SK-N-SH (cell line): ENCODE data around the gene EHBP1L1. TPM values are rescaled to one million over a fixed set of nuclear protein-coding genes. Genes with fewer than 3 reads are reported as not detected.
A peak's percentile ranks its signal among the peaks of the same experiment; 100 is the strongest.

Source experiments
- CTCF ChIA-PET: fragments of 300-600, 350-600 bp; formaldehyde crosslinking; extraction: SDS; loops from one replicate; lab custom pipeline; 2021; lab: Yijun Ruan, JAX
- POLR2A ChIA-PET: fragments of 350-600 bp; sonication (Branson Sonifier 250); formaldehyde crosslinking; extraction: SDS; loops from one replicate; lab custom pipeline; 2020; ENCODE audit warnings: antibody characterized with exemption, inconsistent platforms; lab: Yijun Ruan, JAX
- DNase-seq: peaks from one replicate; pipeline ENCODE4 v3.0.0; 2012
- H2AFZ ChIP-seq: fragments of 200-600 bp; sonication (generic); 2 replicates; pipeline ENCODE4 v1.8.1; 2016; ENCODE audit warnings: antibody characterized with exemption, mild to moderate bottlenecking, low read depth
- H3F3A ChIP-seq: fragments of 200-600 bp; sonication (generic); replicated peaks from 2 replicates; pipeline ENCODE3; 2016; ENCODE audit warnings: antibody characterized with exemption, mild to moderate bottlenecking; ENCODE audit not compliant: insufficient read depth
- H3K27ac ChIP-seq, 2 experiments: fragments of 200-500 bp in 1 of 2; fragments of 200-600 bp in 1 of 2; sonication (Bioruptor generic) in 1 of 2; sonication (generic), shearing (Covaris generic) in 1 of 2; 2 replicates each; pipeline versions ENCODE4 v1.5.1 to v1.6.1; 2014 to 2016; ENCODE audit warnings: low read depth in 2 of 2, inconsistent platforms in 1 of 2, low read length in 1 of 2, mild to moderate bottlenecking in 1 of 2, mixed read lengths in 1 of 2
- H3K27me3 ChIP-seq: fragments of 200-600 bp; sonication (generic), shearing (Covaris generic); 2 replicates; pipeline ENCODE4 v1.6.1; 2016; ENCODE audit warnings: mixed run types; ENCODE audit not compliant: insufficient read depth
- H3K36me3 ChIP-seq, 2 experiments: fragments of 200-500 bp in 1 of 2; fragments of 200-600 bp in 1 of 2; sonication (Bioruptor generic) in 1 of 2; sonication (generic) in 1 of 2; replicated peaks in 1 of 2; 2 replicates each; pipeline versions ENCODE3 to v1.5.1; 2014 to 2016; ENCODE audit warnings: low read length in 1 of 2, mild to moderate bottlenecking in 1 of 2; ENCODE audit not compliant: insufficient read depth in 2 of 2, control insufficient read depth in 1 of 2
- H3K4me1 ChIP-seq, 2 experiments: fragments of 200-500 bp in 1 of 2; fragments of 200-600 bp in 1 of 2; sonication (Bioruptor generic) in 1 of 2; sonication (generic), shearing (Covaris generic) in 1 of 2; 2 replicates each; pipeline versions ENCODE4 v1.5.1 to v1.6.1; 2014 to 2016; ENCODE audit warnings: low read depth in 1 of 2, low read length in 1 of 2, mixed run types in 1 of 2; ENCODE audit not compliant: insufficient read depth in 2 of 2, control insufficient read depth in 1 of 2
- H3K4me2 ChIP-seq: fragments of 200-600 bp; sonication (generic), shearing (Covaris generic); 2 replicates; pipeline ENCODE4 v1.6.1; 2017; ENCODE audit warnings: mixed run types
- H3K4me3 ChIP-seq, 2 experiments: fragments of 200-500 bp in 1 of 2; fragments of 200-600 bp in 1 of 2; sonication (Bioruptor generic) in 1 of 2; sonication (generic), shearing (Covaris generic) in 1 of 2; 2 replicates each; pipeline versions ENCODE4 v1.5.1 to v1.8.1; 2014 to 2016; ENCODE audit warnings: low read depth in 2 of 2, inconsistent platforms in 1 of 2, low read length in 1 of 2, mild to moderate bottlenecking in 1 of 2, mixed read lengths in 1 of 2, moderate library complexity in 1 of 2
- H3K79me2 ChIP-seq: fragments of 200-600 bp; sonication (generic); 2 replicates; pipeline ENCODE4 v1.8.1; 2017; ENCODE audit warnings: mild to moderate bottlenecking; ENCODE audit not compliant: insufficient read depth
- H3K9ac ChIP-seq: fragments of 200-600 bp; sonication (generic); 2 replicates; pipeline ENCODE4 v1.6.1; 2017; ENCODE audit warnings: mixed run types
- H3K9me2 ChIP-seq: fragments of 200-600 bp; sonication (generic); 2 replicates; pipeline ENCODE4 v1.6.1; 2017; ENCODE audit warnings: mixed run types
- H3K9me3 ChIP-seq: fragments of 200-600 bp; sonication (generic); 2 replicates; pipeline ENCODE4 v1.6.1; 2017; ENCODE audit warnings: mixed run types, mild to moderate bottlenecking, moderate library complexity
- H4K20me1 ChIP-seq: fragments of 200-600 bp; sonication (generic); 2 replicates; pipeline ENCODE4 v1.6.1; 2017; ENCODE audit warnings: mild to moderate bottlenecking, mixed run types; ENCODE audit not compliant: insufficient read depth
- ELF1 ChIP-seq: IDR thresholded peaks from 2 replicates; pipeline ENCODE4 v1.4.0; 2012
- EP300 ChIP-seq, 2 experiments: IDR thresholded peaks; 2 replicates each; pipeline versions ENCODE4 v1.4.0 to v1.6.1; 2012; ENCODE audit warnings: borderline replicate concordance in 1 of 2, low read depth in 1 of 2, low read length in 1 of 2
- EZH2phosphoT487 ChIP-seq: fragments of 200-600 bp; sonication (generic); IDR thresholded peaks from 2 replicates; pipeline ENCODE4 v1.6.1; 2017; ENCODE audit warnings: low read depth, mixed run types, mild to moderate bottlenecking, antibody characterized with exemption, moderate library complexity, borderline replicate concordance
- RFX5 ChIP-seq: IDR thresholded peaks from 2 replicates; pipeline ENCODE4 v1.6.1; 2012; ENCODE audit warnings: mild to moderate bottlenecking, improper control_type of control experiment, low read length
- RXRA ChIP-seq: IDR thresholded peaks from 2 replicates; pipeline ENCODE4 v1.4.0; 2012; ENCODE audit warnings: low read depth, mild to moderate bottlenecking, borderline replicate concordance
- SMC3 ChIP-seq: IDR thresholded peaks from 2 replicates; pipeline ENCODE4 v1.6.1; 2012; ENCODE audit warnings: low read depth, low read length, improper control_type of control experiment
- WGBS: methylation state at CpG from one replicate; pipeline ENCODE4 v1.1.6; 2017; ENCODE audit warnings: low lambda C conversion rate; 5-methylcytosine and 5-hydroxymethylcytosine counted together
- polyA plus RNA-seq, 3 experiments: library from polyadenylated mRNA; depleted of rRNA; stranded (reverse); fragments of >200 nt; gene quantifications; 2 replicates each; pipeline ENCODE4 v1.2.3, GENCODE V29; 2012
- TF ChIP-seq, protein P1 (sequence below): IDR thresholded peaks from 2 replicates; pipeline ENCODE4 v1.4.0; 2012; ENCODE audit warnings: low read depth, borderline replicate concordance
- TF ChIP-seq, protein P2 (sequence below): fragments of 150-350 bp; IDR thresholded peaks from 2 replicates; pipeline ENCODE4 v1.6.1; 2017; ENCODE audit warnings: antibody characterized with exemption, low read length, low read depth, borderline replicate concordance
- TF ChIP-seq, protein P3 (sequence below): IDR thresholded peaks from 2 replicates; pipeline ENCODE4 v1.6.1; 2012; ENCODE audit warnings: mild to moderate bottlenecking, low read depth, low read length, moderate library complexity

EHBP1L1 gene
- polyA plus RNA-seq, 1 of the 3 experiments (the other 2 are of a cell fraction), result 48.7 TPM

DNA sequence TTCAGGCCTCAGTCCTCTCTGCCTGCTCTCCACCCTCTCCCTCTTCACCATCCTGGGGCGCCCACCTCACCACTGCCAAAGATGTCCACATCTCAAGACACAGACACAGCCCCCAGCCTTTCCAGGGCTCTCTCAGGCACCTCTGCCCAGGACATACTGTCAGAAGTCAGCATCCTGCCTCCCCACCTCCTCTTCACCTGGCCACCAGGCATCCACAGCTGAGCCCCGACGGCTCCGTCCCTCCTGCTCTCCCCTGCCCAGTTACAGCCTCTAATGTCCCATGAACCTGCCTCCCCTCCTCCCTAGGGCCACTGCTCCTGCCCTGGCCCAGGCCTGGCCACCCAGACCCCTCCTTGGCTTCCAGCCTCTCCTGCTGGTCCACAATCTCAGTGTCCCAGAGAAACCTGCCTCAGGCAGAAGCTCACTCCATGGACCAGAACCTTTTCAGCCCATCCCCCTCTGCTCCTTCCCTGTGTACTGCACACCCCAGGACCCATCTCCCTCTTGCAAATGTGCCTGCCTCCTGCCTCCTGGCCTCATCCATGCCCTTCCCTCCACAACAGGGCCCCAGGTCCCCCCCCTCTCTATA lies 20.9 kb upstream of the EHBP1L1 start:
- Histone ChIP-seq H3K9me3 (no peaks in the 10 kb centered on the region), H3K9me2 (no peaks in the 10 kb centered on the region), H2AFZ (no peak overlapping the region), H3K27ac (peak overlapping the region; percentile 4 to 97; a peak in 3 of 4 replicates), H3K36me3 (peaks cover 18 to 27% of the 10 kb centered on the region in 2 experiments), H4K20me1 (peaks cover 21% of the 10 kb centered on the region), H3K79me2 (peaks cover 53% of the 10 kb centered on the region), H3K4me3 (no peak overlapping the region), H3F3A (peaks cover 21% of the 10 kb centered on the region), H3K9ac (peak overlapping the region; percentile 4; the same call in 1 of the 2 replicates), H3K27me3 (no peaks in the 10 kb centered on the region), H3K4me1 (peaks cover 31 to 48% of the 10 kb centered on the region in 2 experiments), H3K4me2 (peak overlapping the region; percentile 93)
- 93% methylated on average over 4 of the region's 4 CpGs for WGBS
- ChIA-PET POLR2A (interaction anchor here (1.0 kb wide), 1 partner anchor 18 kb away, joined by 3 read pairs; the partner anchor contains the start of gene FAM89B), CTCF (interaction anchor here (1.6 to 3.5 kb wide), 2 partner anchors 12 to 18 kb away, joined by 10 to 53 read pairs; partner anchors contain the start of gene FAM89B)
- TF ChIP-seq RXRA, result no peak
- TF ChIP-seq, protein P1, sequence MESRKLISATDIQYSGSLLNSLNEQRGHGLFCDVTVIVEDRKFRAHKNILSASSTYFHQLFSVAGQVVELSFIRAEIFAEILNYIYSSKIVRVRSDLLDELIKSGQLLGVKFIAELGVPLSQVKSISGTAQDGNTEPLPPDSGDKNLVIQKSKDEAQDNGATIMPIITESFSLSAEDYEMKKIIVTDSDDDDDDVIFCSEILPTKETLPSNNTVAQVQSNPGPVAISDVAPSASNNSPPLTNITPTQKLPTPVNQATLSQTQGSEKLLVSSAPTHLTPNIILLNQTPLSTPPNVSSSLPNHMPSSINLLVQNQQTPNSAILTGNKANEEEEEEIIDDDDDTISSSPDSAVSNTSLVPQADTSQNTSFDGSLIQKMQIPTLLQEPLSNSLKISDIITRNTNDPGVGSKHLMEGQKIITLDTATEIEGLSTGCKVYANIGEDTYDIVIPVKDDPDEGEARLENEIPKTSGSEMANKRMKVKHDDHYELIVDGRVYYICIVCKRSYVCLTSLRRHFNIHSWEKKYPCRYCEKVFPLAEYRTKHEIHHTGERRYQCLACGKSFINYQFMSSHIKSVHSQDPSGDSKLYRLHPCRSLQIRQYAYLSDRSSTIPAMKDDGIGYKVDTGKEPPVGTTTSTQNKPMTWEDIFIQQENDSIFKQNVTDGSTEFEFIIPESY, result no peak
- no peak for TF ChIP-seq SMC3
- TF ChIP-seq, protein P2, sequence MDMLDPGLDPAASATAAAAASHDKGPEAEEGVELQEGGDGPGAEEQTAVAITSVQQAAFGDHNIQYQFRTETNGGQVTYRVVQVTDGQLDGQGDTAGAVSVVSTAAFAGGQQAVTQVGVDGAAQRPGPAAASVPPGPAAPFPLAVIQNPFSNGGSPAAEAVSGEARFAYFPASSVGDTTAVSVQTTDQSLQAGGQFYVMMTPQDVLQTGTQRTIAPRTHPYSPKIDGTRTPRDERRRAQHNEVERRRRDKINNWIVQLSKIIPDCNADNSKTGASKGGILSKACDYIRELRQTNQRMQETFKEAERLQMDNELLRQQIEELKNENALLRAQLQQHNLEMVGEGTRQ, result no peak
- TF ChIP-seq, protein P3, sequence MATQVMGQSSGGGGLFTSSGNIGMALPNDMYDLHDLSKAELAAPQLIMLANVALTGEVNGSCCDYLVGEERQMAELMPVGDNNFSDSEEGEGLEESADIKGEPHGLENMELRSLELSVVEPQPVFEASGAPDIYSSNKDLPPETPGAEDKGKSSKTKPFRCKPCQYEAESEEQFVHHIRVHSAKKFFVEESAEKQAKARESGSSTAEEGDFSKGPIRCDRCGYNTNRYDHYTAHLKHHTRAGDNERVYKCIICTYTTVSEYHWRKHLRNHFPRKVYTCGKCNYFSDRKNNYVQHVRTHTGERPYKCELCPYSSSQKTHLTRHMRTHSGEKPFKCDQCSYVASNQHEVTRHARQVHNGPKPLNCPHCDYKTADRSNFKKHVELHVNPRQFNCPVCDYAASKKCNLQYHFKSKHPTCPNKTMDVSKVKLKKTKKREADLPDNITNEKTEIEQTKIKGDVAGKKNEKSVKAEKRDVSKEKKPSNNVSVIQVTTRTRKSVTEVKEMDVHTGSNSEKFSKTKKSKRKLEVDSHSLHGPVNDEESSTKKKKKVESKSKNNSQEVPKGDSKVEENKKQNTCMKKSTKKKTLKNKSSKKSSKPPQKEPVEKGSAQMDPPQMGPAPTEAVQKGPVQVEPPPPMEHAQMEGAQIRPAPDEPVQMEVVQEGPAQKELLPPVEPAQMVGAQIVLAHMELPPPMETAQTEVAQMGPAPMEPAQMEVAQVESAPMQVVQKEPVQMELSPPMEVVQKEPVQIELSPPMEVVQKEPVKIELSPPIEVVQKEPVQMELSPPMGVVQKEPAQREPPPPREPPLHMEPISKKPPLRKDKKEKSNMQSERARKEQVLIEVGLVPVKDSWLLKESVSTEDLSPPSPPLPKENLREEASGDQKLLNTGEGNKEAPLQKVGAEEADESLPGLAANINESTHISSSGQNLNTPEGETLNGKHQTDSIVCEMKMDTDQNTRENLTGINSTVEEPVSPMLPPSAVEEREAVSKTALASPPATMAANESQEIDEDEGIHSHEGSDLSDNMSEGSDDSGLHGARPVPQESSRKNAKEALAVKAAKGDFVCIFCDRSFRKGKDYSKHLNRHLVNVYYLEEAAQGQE, result no peak
- TF ChIP-seq EZH2phosphoT487, result no peak
- no peak for TF ChIP-seq ELF1
- no peak for TF ChIP-seq EP300 (IDR thresholded peaks at IDR 0.05; ENCODE audit: borderline replicate concordance in 1 of 2, low read depth in 1 of 2, low read length in 1 of 2)
- TF ChIP-seq RFX5, result no peak
- DNase-seq, result no peak
